Activated CD4-positive, alpha-beta T cell treated with anti-CD3 and anti-CD28 coated beads, Interleukin-2, amount 50 U/mL, for 48 hours (primary cell): Measurements from ENCODE around the gene ZNF22.
"Not testable (repeated sequence)": the region's sequence is repeated elsewhere in the genome, so short reads cannot be mapped to it uniquely, and the experiment has no call there.

Experiments
- DNase-seq, 2 experiments: peaks; one replicate each; pipeline ENCODE4 v3.0.0-alpha.2; 2020

The ZNF22 gene

DNA sequence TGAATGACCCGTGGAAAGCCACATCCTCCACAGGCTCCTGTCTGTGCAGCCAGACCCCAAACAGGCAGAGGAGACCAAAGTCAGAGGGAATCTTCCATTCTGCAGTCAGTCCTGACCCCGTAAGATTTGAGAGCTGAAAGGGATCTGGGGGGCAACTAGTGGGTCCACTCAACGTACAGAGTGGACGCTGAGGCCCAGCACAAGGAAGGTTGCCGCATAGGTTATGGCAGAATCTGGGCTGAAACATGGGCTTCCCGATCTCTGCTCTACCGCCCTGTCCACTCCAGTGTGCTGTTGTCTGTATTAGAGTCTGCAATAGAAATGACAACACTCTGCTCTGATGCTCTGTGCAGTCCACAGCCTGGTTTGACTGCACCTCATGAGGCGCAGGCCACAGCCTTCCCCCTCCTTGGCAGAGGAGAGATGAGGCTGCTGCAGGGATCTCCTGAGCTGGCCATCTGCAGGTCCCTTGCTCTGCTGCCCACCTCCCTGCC, 7.9 kb upstream of the ZNF22 start:
- DNase-seq = no peak

DNA sequence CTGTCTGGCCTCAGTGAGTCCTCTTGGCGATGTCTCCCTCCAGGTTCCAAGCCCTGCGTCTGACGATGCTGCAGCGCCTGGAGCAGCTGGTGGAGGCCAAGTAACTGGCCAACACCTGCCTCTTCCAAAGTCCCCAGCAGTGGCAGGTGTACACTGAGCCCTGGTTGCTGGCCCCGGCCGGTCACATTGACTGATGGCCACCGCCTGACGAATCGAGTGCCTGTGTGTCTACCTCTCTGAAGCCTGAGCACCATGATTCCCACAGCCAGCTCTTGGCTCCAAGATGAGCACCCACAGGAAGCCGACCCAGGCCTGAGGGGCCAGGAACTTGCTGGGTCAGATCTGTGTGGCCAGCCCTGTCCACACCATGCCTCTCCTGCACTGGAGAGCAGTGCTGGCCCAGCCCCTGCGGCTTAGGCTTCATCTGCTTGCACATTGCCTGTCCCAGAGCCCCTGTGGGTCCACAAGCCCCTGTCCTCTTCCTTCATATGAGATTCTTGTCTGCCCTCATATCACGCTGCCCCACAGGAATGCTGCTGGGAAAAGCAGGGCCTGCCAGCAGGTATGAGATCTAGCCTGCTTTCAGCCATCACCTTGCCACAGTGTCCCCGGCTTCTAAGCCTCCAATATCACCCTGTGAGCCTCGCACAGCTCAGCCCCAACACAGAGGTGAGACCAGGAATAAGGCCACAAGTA, 7.3 kb upstream of the ZNF22 start:
- no peak for DNase-seq

- no peak for DNase-seq
Measured at GRCh38 chr10:44993922-44994751, 6.6 kb upstream of the ZNF22 start.

GRCh38 chr10:44994752-44995530, 5.8 kb upstream of the ZNF22 start:
- no peak for DNase-seq

- no peak for DNase-seq
Measured at GRCh38 chr10:44995581-44995913, 5.2 kb upstream of the ZNF22 start.

DNA sequence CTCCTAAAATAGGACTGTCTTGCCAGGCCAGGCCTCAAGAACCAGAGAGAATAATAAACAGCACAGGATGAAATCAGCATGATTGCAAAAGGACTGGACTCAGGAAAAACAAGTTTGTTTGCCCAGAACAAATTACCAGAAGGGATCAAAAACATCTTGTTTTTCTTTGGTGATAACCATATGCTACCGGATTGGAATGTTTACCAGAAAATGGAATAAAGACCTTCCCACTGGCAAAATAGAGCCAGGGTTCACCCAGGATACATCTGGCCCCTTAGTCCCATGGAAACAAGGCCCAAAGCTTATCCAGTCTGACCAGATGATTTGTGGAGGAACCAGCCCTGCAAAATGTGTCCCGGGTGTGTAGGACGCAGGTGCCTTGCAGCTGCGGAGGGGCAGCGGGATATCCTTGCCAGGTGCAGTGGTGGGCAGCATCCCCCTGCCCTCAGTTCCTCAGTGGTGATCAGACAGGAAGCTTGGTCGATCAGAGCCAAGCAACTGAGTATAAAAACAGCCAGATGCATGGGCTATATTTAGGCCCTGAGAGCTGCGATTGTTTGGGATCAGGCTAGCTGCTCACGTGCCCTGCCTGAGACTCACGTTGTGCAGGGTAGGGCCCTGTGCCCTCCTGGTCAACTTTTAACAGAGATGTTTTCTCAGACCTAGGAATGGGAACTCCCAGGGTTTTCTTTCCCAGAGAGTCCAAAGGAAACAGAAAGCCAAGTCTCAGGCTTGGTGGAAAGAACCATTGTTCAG, 4.6 kb upstream of the ZNF22 start:
- DNase-seq = no peak

DNA sequence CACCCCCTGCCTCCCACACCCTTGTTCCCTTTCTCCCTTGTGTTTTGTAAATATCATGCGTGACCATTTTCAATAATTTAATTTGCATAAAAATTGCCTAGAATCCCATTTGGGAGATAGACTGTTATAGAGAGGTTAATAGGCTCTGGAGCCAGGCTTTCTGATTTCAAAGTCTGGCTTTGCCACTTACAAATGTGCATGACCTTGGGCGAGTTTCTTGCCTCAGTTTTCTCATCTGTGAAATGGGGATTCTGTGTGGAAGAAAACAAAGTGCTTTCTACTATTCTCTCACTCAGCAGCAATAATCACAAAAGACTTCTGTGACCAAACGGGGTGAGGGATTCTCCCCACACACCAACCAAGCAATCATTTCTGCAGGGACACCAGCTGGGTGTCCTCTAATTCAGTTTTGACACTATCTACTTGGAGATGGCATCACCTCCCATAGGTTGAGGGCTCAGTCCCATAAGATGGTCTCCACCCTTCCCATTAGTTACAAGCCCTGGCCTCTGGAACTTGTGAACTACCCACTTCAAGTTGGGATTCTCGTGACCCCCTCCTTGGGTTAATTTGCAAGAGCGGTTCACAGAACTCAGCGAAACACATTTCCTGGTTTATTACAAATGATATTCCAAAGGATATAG, 3.5 kb upstream of the ZNF22 start:
- DNase-seq = no peak

- no peak for DNase-seq
Measured at GRCh38 chr10:44998146-44998631, 2.5 kb upstream of the ZNF22 start.

DNA sequence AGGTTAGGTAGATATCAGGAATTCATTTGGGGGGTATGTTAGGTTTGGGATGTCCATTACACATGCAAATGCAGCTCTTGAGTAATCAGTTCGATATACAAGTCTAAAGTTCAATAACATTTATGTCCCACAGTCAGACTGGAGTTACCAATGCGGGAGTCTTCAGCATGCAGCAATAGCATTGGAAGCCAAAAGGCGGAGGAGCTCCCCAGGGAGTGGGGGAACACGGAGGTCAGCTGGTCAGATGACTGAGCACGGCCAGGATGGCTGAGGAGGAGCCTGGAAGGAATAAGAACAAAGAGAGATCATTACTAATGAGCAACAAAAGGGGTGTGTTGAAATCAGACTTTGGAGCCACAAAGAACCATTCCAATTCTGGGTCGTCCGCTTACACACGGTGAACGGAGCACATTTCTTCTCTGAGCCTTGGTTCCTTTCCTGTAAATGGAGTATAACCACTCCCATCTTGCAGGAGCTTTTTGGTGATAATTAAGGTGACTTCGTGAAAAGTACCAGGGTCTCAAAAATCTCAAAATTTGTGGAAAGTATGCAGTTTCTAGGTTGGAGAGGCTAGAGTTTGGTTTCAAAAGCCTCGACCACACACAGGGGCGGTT, 478 bp upstream of the ZNF22 start:
- no peak for DNase-seq

GRCh38 chr10:45001381-45002148, 842 bp downstream of the ZNF22 start:
- DNase-seq = peak; percentile 56 to 67

DNA sequence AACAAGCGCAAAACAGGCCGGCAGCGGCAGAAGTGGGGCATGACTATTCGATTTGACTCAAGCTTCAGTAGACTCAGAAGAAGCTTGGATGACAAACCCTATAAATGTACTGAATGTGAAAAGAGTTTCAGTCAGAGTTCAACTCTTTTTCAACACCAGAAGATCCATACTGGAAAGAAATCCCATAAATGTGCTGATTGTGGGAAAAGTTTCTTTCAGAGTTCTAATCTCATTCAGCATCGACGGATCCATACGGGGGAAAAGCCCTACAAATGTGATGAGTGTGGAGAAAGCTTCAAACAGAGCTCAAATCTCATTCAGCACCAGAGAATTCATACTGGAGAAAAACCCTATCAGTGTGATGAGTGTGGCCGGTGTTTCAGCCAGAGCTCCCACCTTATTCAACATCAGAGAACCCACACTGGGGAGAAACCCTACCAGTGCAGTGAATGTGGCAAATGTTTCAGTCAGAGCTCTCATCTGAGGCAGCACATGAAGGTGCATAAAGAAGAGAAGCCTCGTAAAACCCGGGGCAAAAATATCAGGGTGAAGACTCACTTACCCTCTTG, 2.8 kb downstream of the ZNF22 start:
- DNase-seq = no peak

DNA sequence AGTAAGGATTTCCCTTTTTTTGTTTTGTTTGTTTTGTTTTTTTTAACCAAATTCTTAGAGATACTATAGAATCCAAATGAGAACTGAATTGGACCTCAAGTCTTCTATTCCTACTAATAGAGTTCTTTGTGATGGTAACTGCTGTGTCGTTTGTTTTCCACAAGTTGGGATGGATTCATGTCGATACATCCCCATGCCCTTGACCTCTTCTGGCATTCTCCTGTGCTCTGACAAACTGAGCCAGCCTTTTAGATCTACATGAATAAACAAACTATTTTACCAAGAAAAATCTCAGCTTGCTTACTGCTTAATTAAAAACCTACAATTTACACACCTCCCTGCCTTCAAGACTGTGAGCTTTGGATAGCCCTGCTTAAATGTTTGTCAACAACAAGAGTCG, 3.9 kb downstream of the ZNF22 start:
- no peak for DNase-seq

DNA sequence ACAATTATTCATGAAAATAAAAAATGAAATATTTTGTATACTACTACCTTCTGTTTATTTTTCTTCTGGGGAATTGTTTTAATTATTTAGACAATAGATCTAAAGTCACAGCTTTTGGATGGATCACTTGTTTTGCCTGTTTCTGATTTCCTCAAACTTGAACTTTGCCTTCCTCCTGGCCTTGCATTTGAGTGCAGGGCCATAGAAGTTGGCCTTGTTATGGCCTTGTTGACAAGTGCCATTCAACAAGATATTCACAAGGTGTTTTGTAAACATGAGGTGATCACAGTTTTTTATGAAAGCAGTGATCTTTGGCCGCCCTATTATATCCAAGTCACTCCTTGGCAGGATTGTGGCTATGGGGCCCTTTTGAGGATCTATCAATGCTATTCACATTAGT, 4.6 kb downstream of the ZNF22 start:
- no peak for DNase-seq

DNA sequence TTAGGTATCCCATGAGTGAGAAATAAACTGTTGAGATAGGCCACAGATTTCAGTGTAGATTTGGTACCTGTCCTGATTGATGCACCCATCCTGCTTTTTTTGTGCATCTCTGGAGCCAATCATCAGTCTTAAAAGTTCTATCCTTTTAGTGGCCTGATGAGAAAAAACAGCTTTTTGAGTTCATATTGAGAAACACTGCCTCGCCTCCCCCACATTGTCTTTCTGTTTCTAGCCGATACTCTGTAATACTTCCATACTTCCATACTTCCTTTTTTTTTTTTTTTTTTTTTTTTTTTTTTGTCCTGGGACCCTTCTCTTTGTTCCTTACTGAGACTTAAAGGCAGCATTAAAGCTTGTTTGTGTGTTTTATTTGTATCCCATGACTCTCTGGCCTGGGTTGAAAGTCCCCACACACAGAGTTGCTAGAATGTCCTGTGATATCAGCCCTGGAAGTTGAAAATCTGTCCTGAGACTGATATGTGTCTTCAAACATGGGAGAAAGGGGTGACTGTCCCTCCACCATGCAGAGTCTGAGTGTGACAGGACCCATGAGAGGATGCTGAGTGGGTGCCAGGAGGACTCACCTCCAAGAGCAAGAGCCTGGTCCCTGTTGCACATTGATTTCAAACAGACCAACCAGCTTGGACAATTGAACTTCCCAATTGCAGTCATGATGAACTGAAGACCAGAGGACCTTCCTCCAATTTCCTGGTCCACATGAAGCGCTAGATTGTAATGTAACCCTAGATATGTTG, 5.7 kb downstream of the ZNF22 start:
- DNase-seq = no peak

GRCh38 chr10:45008524-45009161, 7.9 kb downstream of the ZNF22 start:
- no peak for DNase-seq

DNA sequence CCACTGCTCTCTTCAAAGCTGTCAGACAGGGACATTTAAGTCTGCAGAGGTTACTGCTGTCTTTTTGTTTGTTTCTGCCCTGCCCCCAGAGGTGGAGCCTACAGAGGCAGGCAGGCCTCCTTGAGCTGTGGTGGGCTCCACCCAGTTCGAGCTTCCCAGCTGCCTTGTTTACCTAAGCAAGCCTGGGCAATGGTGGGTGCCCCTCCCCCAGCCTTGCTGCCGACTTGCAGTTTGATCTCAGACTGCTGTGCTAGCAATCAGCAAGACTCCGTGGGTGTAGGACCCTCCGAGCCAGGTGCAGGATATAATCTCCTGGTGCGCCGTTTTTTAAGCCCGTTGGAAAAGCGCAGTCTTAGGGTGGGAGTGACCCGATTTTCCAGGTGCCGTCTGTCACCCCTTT, 13.8 kb downstream of the ZNF22 start:
- not testable (repeated sequence) for DNase-seq

GRCh38 chr10:45015590-45015989, 14.9 kb downstream of the ZNF22 start:
- DNase-seq = no peak

DNA sequence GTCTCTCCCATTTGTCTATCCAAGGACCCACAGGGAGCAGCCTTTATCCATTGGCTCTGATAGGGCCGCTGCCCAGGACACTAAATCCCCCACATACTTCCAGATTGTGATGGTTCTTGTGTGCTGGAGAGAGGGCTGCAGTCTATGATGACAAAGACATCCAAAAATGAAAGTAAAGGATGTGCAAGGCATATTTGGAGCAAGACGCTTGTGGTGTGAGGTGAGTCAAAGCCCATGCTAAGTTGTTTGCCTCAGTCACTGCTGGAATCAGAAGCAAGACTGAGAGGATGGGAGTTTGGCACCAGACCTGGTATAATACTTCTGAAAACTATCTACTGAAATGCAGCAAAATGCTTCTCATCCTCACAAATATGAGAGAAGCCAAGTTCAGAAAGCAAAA, 22.7 kb downstream of the ZNF22 start:
- no peak for DNase-seq

DNA sequence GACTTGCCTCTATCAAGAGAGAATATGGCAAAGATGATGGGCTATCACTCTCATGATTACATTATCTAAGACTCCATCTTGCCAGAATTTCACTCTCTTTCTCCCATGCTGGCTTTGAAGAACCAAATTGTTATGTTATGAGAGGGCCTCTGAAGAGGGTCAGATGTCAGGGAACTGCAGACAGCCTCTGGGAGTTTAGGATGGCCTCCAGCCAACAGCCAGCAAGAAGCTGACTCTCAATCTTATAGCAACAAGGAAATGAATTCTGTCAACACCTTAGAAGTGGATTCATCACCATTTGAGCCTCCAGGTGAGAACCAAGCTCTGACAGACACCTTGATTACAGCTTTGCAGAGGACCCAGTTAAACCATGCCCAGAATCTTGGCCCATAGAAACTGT, 33.6 kb downstream of the ZNF22 start:
- no peak for DNase-seq
